Hepatocyte (in vitro differentiated cells): ENCODE data around the gene SKIDA1. TPM values are rescaled to one million over a fixed set of nuclear protein-coding genes. Genes with fewer than 3 reads are reported as not detected.

ENCODE experiments used
- DNase-seq: peaks from one replicate; pipeline ENCODE4 v3.0.0-alpha.2; 2016; ENCODE audit warnings: low spot score
- H2AFZ ChIP-seq: fragments of 200-600 bp; sonication (generic); 2 replicates; pipeline ENCODE4 v1.6.0; 2016; ENCODE audit warnings: antibody characterized with exemption, mild to moderate bottlenecking
- H3K27ac ChIP-seq: fragments of 200-600 bp; sonication (generic); 2 replicates; pipeline ENCODE4 v1.5.1; 2016; ENCODE audit warnings: mild to moderate bottlenecking
- H3K27me3 ChIP-seq: fragments of 200-600 bp; sonication (generic); 2 replicates; pipeline ENCODE4 v1.6.1; 2016
- H3K36me3 ChIP-seq: fragments of 200-600 bp; sonication (generic); replicated peaks from 2 replicates; pipeline ENCODE4 v1.5.1; 2016; ENCODE audit warnings: low read depth; ENCODE audit not compliant: insufficient read depth
- H3K4me1 ChIP-seq: fragments of 200-600 bp; sonication (generic); 2 replicates; pipeline ENCODE4 v1.5.1; 2016; ENCODE audit warnings: mild to moderate bottlenecking, moderate library complexity; ENCODE audit not compliant: insufficient read depth
- H3K4me2 ChIP-seq: fragments of 200-600 bp; sonication (generic); 2 replicates; pipeline ENCODE4 v1.6.0; 2016
- H3K4me3 ChIP-seq: fragments of 200-600 bp; sonication (generic); 2 replicates; pipeline ENCODE4 v1.5.1; 2016; ENCODE audit warnings: mild to moderate bottlenecking
- H3K79me2 ChIP-seq: fragments of 200-600 bp; sonication (generic); 2 replicates; pipeline ENCODE4 v1.6.0; 2017; ENCODE audit warnings: mild to moderate bottlenecking
- H3K9me2 ChIP-seq: fragments of 200-600 bp; sonication (generic); replicated peaks from 2 replicates; pipeline ENCODE4 v1.6.0; 2017; ENCODE audit warnings: mild to moderate bottlenecking; ENCODE audit not compliant: insufficient read depth
- H3K9me3 ChIP-seq: fragments of 200-600 bp; sonication (generic); 2 replicates; pipeline ENCODE4 v1.5.1; 2016; ENCODE audit warnings: low read depth, mild to moderate bottlenecking
- H4K20me1 ChIP-seq: fragments of 200-600 bp; sonication (generic); 2 replicates; pipeline ENCODE4 v1.6.0; 2016; ENCODE audit warnings: mild to moderate bottlenecking; ENCODE audit not compliant: insufficient read depth, poor library complexity, severe bottlenecking
- CTCF ChIP-seq: fragments of 200-600 bp; sonication (generic); IDR thresholded peaks from 2 replicates; pipeline ENCODE4 v1.5.1; 2016; ENCODE audit warnings: antibody characterized with exemption, mild to moderate bottlenecking; ENCODE audit not compliant: poor library complexity
- EZH2 ChIP-seq: fragments of 200-600 bp; sonication (generic); IDR thresholded peaks from 2 replicates; pipeline ENCODE4 v1.6.1; 2016; ENCODE audit warnings: antibody characterized with exemption, mild to moderate bottlenecking, borderline replicate concordance
- EZH2phosphoT487 ChIP-seq: fragments of 200-600 bp; sonication (generic); IDR thresholded peaks from one replicate; pipeline ENCODE4 v1.6.1; 2018; ENCODE audit warnings: antibody characterized with exemption, mild to moderate bottlenecking, low read depth, moderate library complexity; ENCODE audit not compliant: unreplicated experiment, severe bottlenecking
- WGBS: methylation state at CpG from one replicate; pipeline ENCODE4 v1.1.6; 2016; ENCODE audit warnings: low lambda C conversion rate; ENCODE audit errors: missing lambda C conversion rate; 5-methylcytosine and 5-hydroxymethylcytosine counted together
- polyA plus RNA-seq: library from polyadenylated mRNA; unstranded; fragments of >200 nt; fragmentation: Nextera tagmentation; extraction: Ambion mirVana; gene quantifications from 2 replicates; pipeline ENCODE4 v1.2.1, GENCODE V29; 2016
- total RNA-seq: library from RNA; depleted of rRNA; stranded (reverse); fragments of >200 nt; gene quantifications from 2 replicates; pipeline ENCODE4 v1.2.3, GENCODE V29; 2014

SKIDA1 gene
- total and polyA plus RNA-seq, 2 experiments from 2014 or later = 0.68 to 2.3 TPM

DNA sequence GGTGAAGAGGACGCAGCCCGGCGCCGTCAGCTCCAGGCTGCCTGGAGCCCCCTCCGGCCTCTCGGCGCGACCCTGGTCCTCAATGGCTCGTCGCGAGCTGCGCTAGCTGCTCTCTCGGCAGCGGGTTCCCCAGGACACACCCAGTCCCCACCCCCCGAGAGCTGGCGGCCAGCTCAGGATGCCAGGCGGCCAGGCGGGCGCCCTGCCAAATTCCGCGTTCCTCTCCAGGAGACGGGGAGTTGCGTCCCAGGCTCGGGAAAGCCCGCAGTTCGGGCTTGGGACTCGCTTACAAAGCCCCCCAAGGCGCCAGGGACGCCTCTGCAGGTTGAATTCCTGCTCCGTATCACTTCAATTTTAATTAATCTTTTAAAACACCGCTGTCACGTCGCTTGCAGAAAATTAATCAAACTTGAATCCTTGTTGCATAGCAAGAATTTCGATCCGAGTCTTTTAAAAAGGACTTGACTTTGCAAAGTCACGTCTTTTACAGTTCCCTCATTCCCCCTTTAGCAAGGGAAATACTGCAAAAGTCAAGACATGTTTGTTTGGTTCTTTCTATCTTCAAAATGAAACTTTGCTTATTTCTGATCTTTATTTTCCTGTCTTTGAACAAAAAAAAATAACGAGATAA lies 28.2 kb downstream of the SKIDA1 start:
- H3K27me3 ChIP-seq = peaks cover 36% of the 10 kb centered on the region

DNA sequence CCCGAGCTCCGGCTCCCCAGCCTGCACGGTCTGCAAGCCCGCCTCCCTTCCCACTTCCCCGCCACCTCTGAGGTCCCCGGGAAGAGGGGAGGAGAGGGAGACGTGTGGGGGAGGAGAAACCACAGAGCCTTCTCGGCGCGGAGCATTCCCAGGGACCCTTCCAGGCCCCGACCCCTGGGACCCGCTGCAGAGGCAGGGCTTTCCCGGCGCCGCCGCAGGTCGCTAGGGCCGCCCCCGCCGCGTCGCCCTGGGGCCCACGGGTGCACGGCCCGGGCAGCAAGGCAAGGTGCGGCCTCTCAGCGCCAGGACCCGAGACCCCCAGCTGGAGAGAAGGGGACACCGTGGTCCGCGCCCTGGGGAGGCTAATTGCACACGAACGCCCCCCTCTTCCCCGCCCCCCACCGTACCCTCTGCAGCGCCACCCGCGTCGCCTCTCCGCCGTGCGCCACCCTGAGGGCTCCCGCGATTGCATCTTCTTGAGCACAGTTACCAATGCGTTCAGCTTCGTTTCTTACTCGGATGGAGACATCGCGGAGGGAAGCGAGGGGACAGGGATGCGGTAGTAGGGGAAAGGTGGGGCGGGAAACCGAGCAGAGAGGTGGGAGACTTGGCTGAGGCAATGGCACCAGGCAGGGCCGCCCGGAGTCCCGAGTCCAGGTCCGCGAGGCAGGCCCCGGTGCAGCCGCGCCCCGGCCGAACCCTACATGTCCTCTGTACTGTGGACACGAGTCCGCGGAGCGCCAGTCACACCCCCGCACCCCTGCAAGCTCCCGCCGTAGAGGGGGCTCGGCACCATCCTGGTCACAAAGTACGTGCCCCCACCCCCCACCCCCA lies 28.9 kb downstream of the SKIDA1 start:
- Histone ChIP-seq H3K4me2 (peak overlapping the region; percentile 97), H3K27me3 (peaks cover 36% of the 10 kb centered on the region), H2AFZ (peak overlapping the region; percentile 58), H3K79me2 (peaks cover 14% of the 10 kb centered on the region), H3K4me1 (peaks cover 16% of the 10 kb centered on the region), H3K27ac (peak overlapping the region; percentile 96), H3K9me2 (no peaks in the 10 kb centered on the region), H3K4me3 (peak overlapping the region; percentile 89), H4K20me1 (no peaks in the 10 kb centered on the region), H3K36me3 (no peaks in the 10 kb centered on the region), H3K9me3 (no peaks in the 10 kb centered on the region)
- TF ChIP-seq CTCF = peak; percentile 31
- no peak for TF ChIP-seq EZH2phosphoT487
- no peak for TF ChIP-seq EZH2
- DNase-seq = peak; percentile 78
- WGBS = under 1% methylated on average over 43 of the region's 72 CpGs

More for the DNA sequence above, 28.2 kb downstream of the SKIDA1 start:
- DNase-seq = peak; percentile 94
- Histone ChIP-seq H3K9me2 (no peaks in the 10 kb centered on the region), H3K4me2 (peak overlapping the region; percentile 97), H3K27ac (peak overlapping the region; percentile 96), H2AFZ (peak overlapping the region; percentile 58), H3K79me2 (peaks cover 14% of the 10 kb centered on the region), H3K4me3 (peak overlapping the region; percentile 89), H3K4me1 (peaks cover 16% of the 10 kb centered on the region), H4K20me1 (no peaks in the 10 kb centered on the region), H3K9me3 (no peaks in the 10 kb centered on the region), H3K36me3 (no peaks in the 10 kb centered on the region)
- TF ChIP-seq EZH2 = peak; percentile 43
- TF ChIP-seq EZH2phosphoT487 = no peak
- WGBS = 4% methylated on average over 35 of the region's 37 CpGs

- Histone ChIP-seq H3K9me2 (no peaks in the 10 kb centered on the region), H3K4me1 (peaks cover 15% of the 10 kb centered on the region), H3K4me3 (peak overlapping the region; percentile 89), H4K20me1 (no peaks in the 10 kb centered on the region), H3K27ac (peak overlapping the region; percentile 96), H3K36me3 (no peaks in the 10 kb centered on the region), H3K79me2 (peaks cover 14% of the 10 kb centered on the region), H2AFZ (peak overlapping the region; percentile 71), H3K27me3 (peaks cover 32% of the 10 kb centered on the region), H3K9me3 (no peaks in the 10 kb centered on the region), H3K4me2 (peak overlapping the region; percentile 97)
- peak; percentile 94 for DNase-seq
- under 1% methylated on average over 16 of the region's 58 CpGs for WGBS
- TF ChIP-seq CTCF (peak; percentile 90), EZH2phosphoT487 (no peak)
Measured at GRCh38 chr10:21495752-21496342, 29.6 kb downstream of the SKIDA1 start.
